Fibroblast of skin of right biceps (primary cell): ENCODE measurements around the gene GJE1.

Source experiments
- DNase-seq: peaks from one replicate; pipeline ENCODE4 v3.0.0-alpha.2; 2013

Gene GJE1

DNA sequence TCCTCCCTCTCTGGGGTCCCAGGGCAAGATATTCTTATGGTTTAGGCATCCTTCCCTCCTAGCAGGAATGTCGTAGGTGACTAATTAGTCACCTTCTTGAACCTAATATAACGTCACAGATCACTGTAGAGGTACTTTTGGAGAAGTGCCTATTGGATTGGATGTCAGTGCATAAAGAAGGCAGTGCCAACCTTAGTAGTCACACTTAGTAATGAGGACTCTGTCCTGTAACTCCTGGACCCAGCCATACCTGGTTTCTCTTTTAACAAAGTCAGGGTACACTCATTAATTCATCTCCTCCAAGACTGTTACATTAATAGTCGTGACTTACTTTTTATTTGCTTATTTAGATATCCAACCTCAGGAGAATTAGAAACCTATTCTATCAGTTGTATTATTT lies 34.3 kb downstream of the GJE1 start:
- DNase-seq: no peak

- no peak for DNase-seq
Observed at GRCh38 chr6:142167486-142167885, 34.8 kb downstream of the GJE1 start.

DNA sequence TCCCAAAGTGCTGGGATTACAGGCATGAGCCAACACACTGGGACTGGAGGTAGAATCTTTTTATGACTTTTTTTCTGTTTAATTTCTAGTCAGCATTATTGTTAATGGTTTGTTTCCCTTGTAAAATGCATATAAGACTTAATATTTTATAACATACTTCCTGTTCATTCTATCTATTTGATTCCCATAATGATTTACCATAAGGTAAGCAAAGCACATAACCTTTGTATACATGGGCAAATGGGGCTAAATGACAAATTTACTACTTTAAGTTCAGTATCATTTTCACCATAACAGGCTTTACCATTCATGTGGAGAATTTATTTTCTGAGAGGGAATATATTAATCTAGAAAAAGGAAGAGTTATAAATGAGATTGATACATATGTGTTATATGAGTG lies 38.6 kb downstream of the GJE1 start:
- no peak for DNase-seq

- no peak for DNase-seq
Observed at GRCh38 chr6:142172758-142173157, 40.0 kb downstream of the GJE1 start.

GRCh38 chr6:142173980-142174379 lies 41.3 kb downstream of the GJE1 start:
- DNase-seq: no peak

DNA sequence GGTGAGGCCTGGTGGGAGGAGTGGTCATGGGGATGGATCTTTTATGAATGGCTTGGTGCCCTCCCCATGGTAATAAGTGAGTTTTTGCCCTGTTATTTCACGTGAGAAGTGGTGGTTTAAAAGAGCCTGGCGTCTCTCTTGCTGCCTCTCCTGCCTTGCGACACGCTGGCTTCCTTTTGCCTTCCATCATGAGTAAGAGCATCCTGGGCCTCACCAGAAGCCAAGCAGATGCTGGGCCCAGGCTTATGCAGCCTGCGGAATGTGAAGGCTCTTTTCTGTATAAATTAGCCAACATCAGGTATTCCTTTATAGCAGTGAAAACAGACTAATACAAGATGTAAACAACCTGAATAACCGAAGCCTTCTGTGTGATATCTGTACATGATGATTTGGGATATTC lies 42.0 kb downstream of the GJE1 start:
- no peak for DNase-seq

GRCh38 chr6:142178129-142178528 lies 45.4 kb downstream of the GJE1 start:
- DNase-seq: no peak

DNA sequence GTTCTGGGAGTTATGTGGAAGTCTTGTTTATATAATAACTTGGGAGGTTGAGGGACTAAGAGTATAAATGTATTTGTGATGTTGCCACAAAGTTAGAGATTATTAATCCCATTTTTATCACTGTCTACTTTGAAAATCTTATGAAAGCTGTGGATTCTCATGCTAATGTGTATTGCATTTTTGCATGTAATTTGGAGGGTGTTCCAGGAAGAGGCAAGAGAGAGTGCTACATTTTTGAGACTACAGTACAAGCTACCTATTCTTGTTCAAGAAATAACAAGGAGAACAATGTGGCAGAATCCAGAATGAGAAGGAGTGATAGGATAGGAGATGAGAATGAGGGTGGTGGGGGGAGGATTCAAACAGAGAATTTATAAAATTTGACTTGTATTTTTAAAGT lies 49.3 kb downstream of the GJE1 start:
- DNase-seq: no peak

DNA sequence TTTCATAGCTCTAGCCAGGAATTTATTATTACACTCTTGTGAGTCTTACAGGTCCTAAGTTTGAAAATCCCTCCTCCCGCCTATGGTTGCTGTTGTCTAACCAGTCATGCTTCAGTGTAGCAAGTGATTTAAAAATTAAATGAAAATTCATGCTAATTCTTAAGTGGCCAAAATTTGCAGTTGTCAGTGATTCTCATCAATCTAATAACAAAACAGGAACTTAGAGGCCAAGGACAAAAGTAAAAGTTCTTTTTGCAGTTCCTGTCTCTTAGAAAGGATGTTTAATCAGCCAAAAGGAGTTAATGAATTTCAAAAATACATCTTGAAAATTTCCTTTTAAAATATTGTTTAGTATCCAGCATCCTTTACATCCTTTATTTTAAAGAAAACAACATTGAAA lies 50.6 kb downstream of the GJE1 start:
- DNase-seq: no peak

DNA sequence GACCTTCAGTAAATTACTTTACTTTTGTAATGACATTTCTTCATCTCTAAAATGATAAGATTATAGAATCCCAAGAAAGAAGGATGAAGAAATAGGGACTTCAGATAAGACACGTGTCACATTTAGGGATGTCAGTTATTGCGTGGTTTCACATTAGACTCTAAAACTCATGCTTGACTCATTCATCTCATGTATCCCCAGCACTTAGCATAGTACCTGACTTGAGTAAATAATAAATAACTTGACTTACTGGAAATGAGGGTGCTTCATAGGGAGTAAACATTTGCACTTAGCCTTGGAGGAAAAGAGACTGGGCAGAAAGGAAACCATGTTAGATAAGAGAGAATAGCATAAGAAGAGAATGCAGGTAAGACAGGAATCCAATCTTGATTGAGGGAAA lies 51.6 kb downstream of the GJE1 start:
- no peak for DNase-seq
